ENCODE data around the gene MRPL23.

GRCh38 chr11:1932105-1932480 lies 15.0 kb upstream of the MRPL23 start:
- no peak for TF ChIP-seq CTCF (conservative IDR thresholded peaks at IDR 0.05; ENCODE audit: low read length)
- no peak for TF ChIP-seq EZH2phosphoT487 (IDR thresholded peaks at IDR 0.05; ENCODE audit: borderline replicate concordance)

All from Loucy (cell line).